GM19395 (cell line): ENCODE data around the gene MMP17.

Experiments
- ATAC-seq: cut with Tn5 transposase; IDR thresholded peaks from one replicate; pipeline ENCODE4 v1.9.1; 2021; ENCODE audit warnings: mild to moderate bottlenecking, moderate library complexity; ENCODE audit not compliant: unreplicated experiment

MMP17 gene

GRCh38 chr12:131892711-131893604, 64.8 kb downstream of the MMP17 start:
- no peak for ATAC-seq

GRCh38 chr12:131893605-131894312, 65.6 kb downstream of the MMP17 start:
- no peak for ATAC-seq

- peak; percentile 74 for ATAC-seq
Measured at GRCh38 chr12:131894313-131894860, 66.2 kb downstream of the MMP17 start, which contains the start of gene ULK1. ULK1 (plus strand) TSS chr12:131894622; CDS start chr12:131895002, 380 bp downstream.

DNA sequence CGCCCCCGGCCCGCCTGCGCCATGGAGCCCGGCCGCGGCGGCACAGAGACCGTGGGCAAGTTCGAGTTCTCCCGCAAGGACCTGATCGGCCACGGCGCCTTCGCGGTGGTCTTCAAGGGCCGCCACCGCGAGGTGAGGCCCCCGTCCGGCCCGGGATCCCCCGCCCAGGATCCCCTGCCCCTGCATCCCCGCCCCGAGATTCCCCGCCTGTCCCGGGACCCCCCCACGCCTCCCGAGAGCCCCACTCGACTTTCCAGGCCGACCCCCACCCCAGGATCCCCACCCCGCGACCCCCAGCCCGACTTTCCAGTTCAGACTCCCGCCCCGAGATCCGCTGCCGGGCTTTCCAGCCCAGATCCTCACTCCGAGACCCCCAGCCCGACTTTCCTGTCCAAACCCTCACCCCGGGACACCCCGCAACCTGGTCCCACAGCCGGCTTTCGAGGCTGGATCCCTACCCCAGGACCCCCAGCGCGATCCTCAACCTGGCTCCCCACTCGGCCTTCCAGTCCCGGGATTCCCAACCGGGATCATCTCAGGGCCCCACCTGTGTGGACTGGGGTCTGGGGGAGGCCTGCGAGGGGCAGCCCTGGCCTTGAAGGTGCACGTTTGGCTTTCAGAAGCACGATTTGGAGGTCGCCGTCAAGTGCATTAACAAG, 66.9 kb downstream of the MMP17 start:
- ATAC-seq = peak; percentile 4

- ATAC-seq = peak; percentile 24
Measured at GRCh38 chr12:131895640-131896079, 67.5 kb downstream of the MMP17 start.

DNA sequence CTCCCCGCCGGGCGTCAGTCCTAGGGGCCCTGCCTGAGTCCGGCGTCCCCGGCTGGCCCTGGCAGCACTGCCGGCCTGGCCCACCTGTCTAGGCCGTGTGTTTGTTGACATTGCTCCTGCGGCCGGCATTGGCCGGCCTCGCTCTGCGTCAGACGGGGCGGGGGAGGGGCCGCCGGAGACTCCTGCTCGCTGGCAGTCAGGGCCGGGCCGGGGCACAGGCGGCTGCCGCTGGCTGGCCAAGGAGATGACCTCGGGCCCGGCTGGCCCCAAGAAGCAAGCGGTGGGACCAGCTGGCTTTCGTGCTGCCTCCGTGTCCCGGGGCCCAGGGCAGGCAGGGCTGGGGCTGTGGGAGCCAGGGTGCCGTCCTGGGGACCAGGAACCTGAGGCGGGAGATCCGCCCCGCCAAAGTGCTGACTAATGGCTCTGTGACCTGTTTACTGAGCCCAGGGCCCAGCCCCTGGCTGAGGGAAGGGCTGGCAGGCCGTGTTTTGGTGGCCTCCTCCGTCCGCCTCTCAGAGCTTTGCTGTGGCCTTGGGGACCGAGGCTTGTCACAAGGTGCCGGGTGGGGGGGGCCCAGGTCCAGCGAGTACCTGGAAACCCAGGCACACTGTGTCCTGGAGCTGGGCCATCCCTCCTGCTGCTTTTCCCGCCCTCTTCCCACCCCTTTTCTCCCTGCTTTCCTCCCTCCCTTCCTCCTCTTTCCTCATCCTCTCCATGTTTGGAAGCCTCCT, 68.1 kb downstream of the MMP17 start:
- ATAC-seq = peak; percentile 68

- ATAC-seq = no peak
Measured at GRCh38 chr12:131896811-131897270, 68.6 kb downstream of the MMP17 start.

DNA sequence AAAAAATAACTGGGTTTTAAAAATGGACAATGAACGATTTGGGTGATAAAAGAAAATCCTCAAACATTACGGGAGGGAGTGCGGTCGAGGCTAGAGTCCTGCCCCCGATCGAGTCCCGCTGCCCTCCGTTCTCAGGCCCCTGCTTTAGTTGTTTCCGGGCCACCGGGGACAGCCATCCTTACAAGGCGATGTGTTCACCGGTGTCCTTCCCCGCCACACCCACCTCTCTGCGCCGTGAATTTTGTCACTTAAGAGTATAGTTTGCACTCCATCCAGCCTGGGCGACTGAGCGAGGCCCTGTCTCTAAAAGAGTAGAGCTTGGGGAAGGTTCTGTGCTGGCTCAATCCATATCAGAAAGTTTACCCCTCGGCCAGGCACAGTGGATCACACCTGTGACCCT, 69.1 kb downstream of the MMP17 start:
- ATAC-seq = no peak

DNA sequence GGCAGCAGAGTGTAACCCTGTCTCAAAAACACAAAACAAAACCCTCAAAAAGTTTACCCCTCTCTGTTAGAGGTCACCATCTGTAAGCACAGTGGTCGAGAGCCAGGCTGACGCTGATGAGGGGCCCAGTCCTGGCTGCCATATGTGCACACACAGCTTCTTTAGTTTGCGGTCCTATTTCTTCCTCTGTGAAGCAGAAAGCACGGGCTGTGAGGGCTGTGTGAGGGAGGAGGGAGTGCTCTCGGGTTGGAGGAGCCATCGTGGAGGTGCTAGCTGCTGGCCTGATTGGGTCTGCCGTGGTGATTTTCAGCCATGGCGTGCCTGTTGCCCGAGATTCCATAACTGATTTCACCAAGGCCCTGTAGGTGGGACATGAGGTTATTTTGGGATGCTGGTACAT, 69.7 kb downstream of the MMP17 start:
- ATAC-seq = no peak

DNA sequence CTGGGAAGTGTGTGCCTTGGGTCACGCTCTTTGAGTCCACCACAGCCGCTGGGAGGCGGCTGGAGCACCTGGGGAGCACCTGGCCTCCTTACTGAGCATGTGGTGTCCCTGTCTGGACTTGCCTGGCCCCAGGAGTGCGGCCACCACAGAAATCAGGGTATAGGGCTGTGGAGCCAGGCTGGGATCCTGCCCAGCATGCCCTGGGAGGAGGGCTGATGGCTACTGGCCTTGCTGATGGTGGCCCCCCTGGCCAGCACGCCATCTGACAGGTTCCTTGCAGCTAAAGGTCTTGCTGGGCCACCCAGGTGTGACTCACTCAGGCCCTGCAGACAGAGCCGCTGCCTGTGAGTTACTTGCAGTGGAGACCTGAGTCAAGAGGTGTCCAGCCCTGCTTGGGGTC, 72.2 kb downstream of the MMP17 start:
- ATAC-seq = no peak
